Mesothelial cell of epicardium (in vitro differentiated cells): ENCODE results near the gene SLC12A3. TPM values are rescaled to one million over a fixed set of nuclear protein-coding genes. Genes with fewer than 3 reads are reported as not detected.

Experiments
- DNase-seq, 2 experiments: peaks; one replicate each; pipeline ENCODE4 v3.0.0; 2021; ENCODE audit warnings: low spot score in 2 of 2; ENCODE audit not compliant: unreplicated experiment in 2 of 2
- H3K27ac Mint-ChIP-seq: 2 replicates; pipeline ENCODE4 v1.8.0; 2021; ENCODE audit warnings: mixed read lengths
- H3K27me3 Mint-ChIP-seq: 2 replicates; pipeline ENCODE4 v1.8.0; 2021; ENCODE audit warnings: low read depth, mixed read lengths
- H3K36me3 Mint-ChIP-seq: 2 replicates; pipeline ENCODE4 v1.8.0; 2021; ENCODE audit warnings: mixed read lengths
- H3K4me1 Mint-ChIP-seq: 2 replicates; pipeline ENCODE4 v1.8.0; 2021; ENCODE audit warnings: mixed read lengths
- H3K4me3 Mint-ChIP-seq: 2 replicates; pipeline ENCODE4 v1.8.0; 2021; ENCODE audit warnings: mild to moderate bottlenecking, moderate library complexity, mixed read lengths
- H3K9me3 Mint-ChIP-seq: 2 replicates; pipeline ENCODE4 v1.8.0; 2021; ENCODE audit warnings: mixed read lengths
- CTCF ChIP-seq: fragments of 200-600 bp; sonication (generic); IDR thresholded peaks from one replicate; pipeline ENCODE4 v1.5.0; 2021; ENCODE audit warnings: antibody characterized with exemption; ENCODE audit not compliant: unreplicated experiment
- total RNA-seq: library from RNA; stranded (reverse); gene quantifications from 3 replicates; pipeline ENCODE4 v1.2.1, GENCODE V29; 2021

The SLC12A3 gene
- total RNA-seq, 1 donor from 2014 or later: not detected

- H3K4me1 Mint-ChIP-seq: peaks cover 11% of the 10 kb centered on the region
- no peak for DNase-seq
- no peaks in the 10 kb centered on the region for H3K36me3 Mint-ChIP-seq
- no peak for TF ChIP-seq CTCF
- no peak overlapping the region for H3K4me3 Mint-ChIP-seq
- no peaks in the 10 kb centered on the region for H3K9me3 Mint-ChIP-seq
- H3K27ac Mint-ChIP-seq: no peak overlapping the region
- no peaks in the 10 kb centered on the region for H3K27me3 Mint-ChIP-seq
These were observed 9.8 kb upstream of the SLC12A3 start for GRCh38 chr16:56855201-56855600.

GRCh38 chr16:56855946-56856345 lies 9.1 kb upstream of the SLC12A3 start:
- H3K36me3 Mint-ChIP-seq: no peaks in the 10 kb centered on the region
- H3K27me3 Mint-ChIP-seq: no peaks in the 10 kb centered on the region
- peaks cover 15% of the 10 kb centered on the region for H3K4me1 Mint-ChIP-seq
- no peak for DNase-seq
- no peak for TF ChIP-seq CTCF
- no peak overlapping the region for H3K4me3 Mint-ChIP-seq
- no peaks in the 10 kb centered on the region for H3K9me3 Mint-ChIP-seq
- H3K27ac Mint-ChIP-seq: no peak overlapping the region

GRCh38 chr16:56856876-56857447 lies 8.0 kb upstream of the SLC12A3 start:
- peaks cover 25% of the 10 kb centered on the region for H3K4me1 Mint-ChIP-seq
- H3K4me3 Mint-ChIP-seq: no peak overlapping the region
- no peaks in the 10 kb centered on the region for H3K27me3 Mint-ChIP-seq
- TF ChIP-seq CTCF: no peak
- no peak overlapping the region for H3K27ac Mint-ChIP-seq
- no peak for DNase-seq
- H3K9me3 Mint-ChIP-seq: no peaks in the 10 kb centered on the region
- no peaks in the 10 kb centered on the region for H3K36me3 Mint-ChIP-seq

- Mint-ChIP-seq H3K36me3 (no peaks in the 10 kb centered on the region), H3K27me3 (no peaks in the 10 kb centered on the region), H3K4me3 (no peak overlapping the region), H3K9me3 (no peaks in the 10 kb centered on the region), H3K27ac (no peak overlapping the region), H3K4me1 (peaks cover 26% of the 10 kb centered on the region)
- DNase-seq: no peak
- TF ChIP-seq CTCF: no peak
These were observed 6.6 kb upstream of the SLC12A3 start for GRCh38 chr16:56858374-56858773.

GRCh38 chr16:56859636-56860035 lies 5.4 kb upstream of the SLC12A3 start:
- Mint-ChIP-seq H3K4me1 (peaks cover 28% of the 10 kb centered on the region), H3K9me3 (no peaks in the 10 kb centered on the region)

More at GRCh38 chr16:56859636-56860035, 5.4 kb upstream of the SLC12A3 start:
- no peak for TF ChIP-seq CTCF
- no peaks in the 10 kb centered on the region for H3K36me3 Mint-ChIP-seq
- no peaks in the 10 kb centered on the region for H3K27me3 Mint-ChIP-seq
- H3K27ac Mint-ChIP-seq: no peak overlapping the region
- H3K4me3 Mint-ChIP-seq: no peak overlapping the region
- DNase-seq: no peak
